Measurements from ENCODE around the gene ZMYND15. TPM values are rescaled to one million over a fixed set of nuclear protein-coding genes. Genes with fewer than 3 reads are reported as not detected.

ZMYND15 gene
- total RNA-seq, 3 donors from 2014 or later (not counting 1 experiment from before 2014, with no cell fraction given) = 0.52 to 3.5 (median 0.93) TPM

GRCh38 chr17:4735876-4736651, 3.6 kb upstream of the ZMYND15 start:
- H3K36me3 ChIP-seq (ENCODE audit: control insufficient read depth, insufficient read depth, low read length) = no peaks in the 10 kb centered on the region
- peak in 1 of 3 donors; percentile 9 for ATAC-seq
- H3K4me3 ChIP-seq (ENCODE audit: low read length) = no peak overlapping the region
- TF ChIP-seq, protein P1, sequence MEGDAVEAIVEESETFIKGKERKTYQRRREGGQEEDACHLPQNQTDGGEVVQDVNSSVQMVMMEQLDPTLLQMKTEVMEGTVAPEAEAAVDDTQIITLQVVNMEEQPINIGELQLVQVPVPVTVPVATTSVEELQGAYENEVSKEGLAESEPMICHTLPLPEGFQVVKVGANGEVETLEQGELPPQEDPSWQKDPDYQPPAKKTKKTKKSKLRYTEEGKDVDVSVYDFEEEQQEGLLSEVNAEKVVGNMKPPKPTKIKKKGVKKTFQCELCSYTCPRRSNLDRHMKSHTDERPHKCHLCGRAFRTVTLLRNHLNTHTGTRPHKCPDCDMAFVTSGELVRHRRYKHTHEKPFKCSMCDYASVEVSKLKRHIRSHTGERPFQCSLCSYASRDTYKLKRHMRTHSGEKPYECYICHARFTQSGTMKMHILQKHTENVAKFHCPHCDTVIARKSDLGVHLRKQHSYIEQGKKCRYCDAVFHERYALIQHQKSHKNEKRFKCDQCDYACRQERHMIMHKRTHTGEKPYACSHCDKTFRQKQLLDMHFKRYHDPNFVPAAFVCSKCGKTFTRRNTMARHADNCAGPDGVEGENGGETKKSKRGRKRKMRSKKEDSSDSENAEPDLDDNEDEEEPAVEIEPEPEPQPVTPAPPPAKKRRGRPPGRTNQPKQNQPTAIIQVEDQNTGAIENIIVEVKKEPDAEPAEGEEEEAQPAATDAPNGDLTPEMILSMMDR (IDR thresholded peaks at IDR 0.05) = no peak
- H3K4me1 Mint-ChIP-seq = peaks cover 20 to 28% of the 10 kb centered on the region in 2 donors
- H3K27ac ChIP-seq (ENCODE audit: low read length) = no peak overlapping the region
- no peaks in the 10 kb centered on the region for H3K9me3 Mint-ChIP-seq
- no peaks in the 10 kb centered on the region for H3K9me3 ChIP-seq (ENCODE audit: control insufficient read depth, insufficient read depth, low read length)
- H3K36me3 Mint-ChIP-seq = no peaks in the 10 kb centered on the region
- WGBS (ENCODE audit: insufficient coverage) = 59% methylated on average over 9 of the region's 9 CpGs
- H3K27me3 ChIP-seq (ENCODE audit: control insufficient read depth, insufficient read depth, low read length) = peaks cover 16% of the 10 kb centered on the region
- peaks cover 18 to 27% of the 10 kb centered on the region in 2 donors for H3K27me3 Mint-ChIP-seq (ENCODE audit: low read depth in 2 of 2)
- intact Hi-C loops (cut with micrococcal nuclease) = no loop called here
- peaks cover 49% of the 10 kb centered on the region for H3K4me1 ChIP-seq (ENCODE audit: control insufficient read depth, insufficient read depth, low read length)
- no peak for DNase-seq
- no peak overlapping the region for H3K27ac Mint-ChIP-seq
- peak overlapping the region; percentile 17 for H3K4me3 Mint-ChIP-seq

DNA sequence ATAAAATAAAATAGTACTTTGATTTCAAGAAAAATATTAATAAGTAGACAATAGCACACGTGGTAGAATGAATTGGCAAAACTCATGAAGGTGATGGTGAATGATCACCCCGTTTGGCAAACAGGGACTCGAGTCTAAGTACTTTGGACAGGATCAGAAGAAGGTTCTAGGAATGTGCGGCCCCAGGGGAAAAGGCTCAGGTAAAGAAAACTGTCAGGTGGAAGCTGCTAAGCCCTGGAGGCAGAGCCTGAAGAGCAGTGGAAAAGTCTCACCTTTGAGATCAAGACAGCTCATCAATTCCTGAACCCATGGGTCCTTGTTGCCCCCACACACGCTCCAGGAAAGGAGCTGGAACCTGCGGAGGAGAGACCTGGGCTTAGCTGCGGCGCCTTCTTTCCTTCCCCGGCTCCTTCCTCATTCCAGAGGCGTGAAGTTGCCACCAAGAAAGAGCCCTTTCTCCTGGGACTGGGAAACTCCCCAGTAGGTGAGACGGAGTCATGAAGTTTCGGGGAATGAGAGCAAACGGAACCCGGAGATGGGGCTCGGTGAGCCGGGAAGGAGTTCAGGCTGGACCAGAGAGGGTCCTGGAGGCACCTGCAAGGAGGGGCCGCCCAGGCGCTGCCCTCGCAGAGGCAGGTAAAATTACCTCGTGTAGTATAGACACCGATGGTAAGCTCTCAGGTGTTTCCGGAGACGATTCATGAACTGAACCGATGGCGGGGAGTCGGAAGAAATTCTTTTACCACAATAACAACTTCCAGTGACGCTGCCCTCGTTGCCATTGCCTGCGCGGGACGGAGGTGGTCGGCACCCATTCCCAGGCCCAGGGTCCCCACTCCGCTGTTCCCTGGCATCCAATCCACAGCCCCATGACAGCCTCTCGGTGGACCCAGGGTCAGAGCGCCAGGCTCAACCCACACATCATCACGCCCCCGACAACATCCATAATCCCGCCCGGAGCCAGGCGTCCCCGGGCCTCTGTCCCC, 1.2 kb upstream of the ZMYND15 start:
- Mint-ChIP-seq H3K4me3 (peak overlapping the region; percentile 83), H3K4me1 (peaks cover 16 to 23% of the 10 kb centered on the region in 2 donors), H3K27me3 (ENCODE audit: low read depth in 2 of 2) (peaks cover 18 to 38% of the 10 kb centered on the region in 2 donors), H3K27ac (peak overlapping the region; percentile 18 to 56), H3K36me3 (no peaks in the 10 kb centered on the region), H3K9me3 (no peaks in the 10 kb centered on the region)
- Histone ChIP-seq H3K27me3 (ENCODE audit: control insufficient read depth, insufficient read depth, low read length) (peaks cover 16% of the 10 kb centered on the region), H3K4me1 (ENCODE audit: control insufficient read depth, insufficient read depth, low read length) (peaks cover 29% of the 10 kb centered on the region), H3K9me3 (ENCODE audit: control insufficient read depth, insufficient read depth, low read length) (no peaks in the 10 kb centered on the region), H3K36me3 (ENCODE audit: control insufficient read depth, insufficient read depth, low read length) (no peaks in the 10 kb centered on the region), H3K4me3 (ENCODE audit: low read length) (peak overlapping the region; percentile 55), H3K27ac (ENCODE audit: low read length) (no peak overlapping the region)
- intact Hi-C loops (cut with micrococcal nuclease) = no loop called here
- ATAC-seq (peak in 2 of 3 donors; percentile 11 to 14), DNase-seq (peak in 1 of 2 donors; percentile 66)
- TF ChIP-seq, protein P1 (IDR thresholded peaks at IDR 0.05) = no peak
- 12% methylated on average over 41 of the region's 41 CpGs for WGBS (ENCODE audit: insufficient coverage)

DNA sequence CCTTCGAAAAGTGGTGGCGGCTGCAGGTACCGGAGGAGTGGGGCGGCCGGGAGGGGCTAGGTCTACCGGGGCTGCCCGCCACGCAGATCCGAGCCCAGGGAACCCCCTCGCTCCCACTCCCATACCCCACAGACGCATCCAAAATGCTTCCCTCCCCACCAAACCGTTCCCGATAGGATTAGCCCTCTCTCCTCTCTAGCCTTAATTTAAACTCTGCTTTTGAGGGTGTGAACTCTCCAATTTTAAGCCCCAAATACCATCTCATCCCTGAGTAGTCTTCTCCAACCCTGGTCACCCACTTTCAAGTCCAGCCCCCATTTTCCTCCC, 355 bp downstream of the ZMYND15 start:
- peak overlapping the region; percentile 41 for H3K4me3 ChIP-seq (ENCODE audit: low read length)

More for the DNA sequence above, 355 bp downstream of the ZMYND15 start:
- TF ChIP-seq, protein P1 (IDR thresholded peaks at IDR 0.05) = no peak
- DNase-seq (no peak), ATAC-seq (no peak)
- Histone ChIP-seq H3K36me3 (ENCODE audit: control insufficient read depth, insufficient read depth, low read length) (no peaks in the 10 kb centered on the region), H3K4me1 (ENCODE audit: control insufficient read depth, insufficient read depth, low read length) (peaks cover 23% of the 10 kb centered on the region), H3K9me3 (ENCODE audit: control insufficient read depth, insufficient read depth, low read length) (no peaks in the 10 kb centered on the region), H3K27me3 (ENCODE audit: control insufficient read depth, insufficient read depth, low read length) (peaks cover 19% of the 10 kb centered on the region), H3K27ac (ENCODE audit: low read length) (no peak overlapping the region)
- Mint-ChIP-seq H3K9me3 (no peaks in the 10 kb centered on the region), H3K4me3 (peak overlapping the region; percentile 89), H3K4me1 (peaks cover 16 to 26% of the 10 kb centered on the region in 2 donors), H3K27me3 (ENCODE audit: low read depth in 2 of 2) (peaks cover 18 to 47% of the 10 kb centered on the region in 2 donors), H3K36me3 (no peaks in the 10 kb centered on the region), H3K27ac (peak overlapping the region in 1 of 2 donors; percentile 81)
- WGBS (ENCODE audit: insufficient coverage) = 19% methylated on average over 13 of the region's 13 CpGs
- intact Hi-C loops (cut with micrococcal nuclease) = no loop called here

Data from natural killer cell (primary cell).